Measurements from ENCODE around the gene MELTF.
A peak's percentile ranks its signal among the peaks of the same experiment; 100 is the strongest.

MELTF gene

GRCh38 chr3:196971094-196971698, 58.4 kb downstream of the MELTF start:
- Histone ChIP-seq H3K9me3 (ENCODE audit: control insufficient read depth, insufficient read depth, low read depth, low read length) (peaks cover 13% of the 10 kb centered on the region), H3K9ac (ENCODE audit: low read length) (no peak overlapping the region), H3K4me1 (ENCODE audit: control insufficient read depth, insufficient read depth, low read length) (no peaks in the 10 kb centered on the region), H3K4me3 (ENCODE audit: low read depth, low read length) (no peak overlapping the region), H3K27me3 (ENCODE audit: control insufficient read depth, insufficient read depth, low read length) (peaks cover 54% of the 10 kb centered on the region), H3K36me3 (ENCODE audit: control insufficient read depth, insufficient read depth, low read length) (no peaks in the 10 kb centered on the region), H3K27ac (ENCODE audit: low read depth, low read length) (no peak overlapping the region)

- H3K27ac ChIP-seq (ENCODE audit: low read depth, low read length), result no peak overlapping the region
- no peaks in the 10 kb centered on the region for H3K36me3 ChIP-seq (ENCODE audit: control insufficient read depth, insufficient read depth, low read length)
- no peak overlapping the region for H3K9ac ChIP-seq (ENCODE audit: low read length)
- peaks cover 13% of the 10 kb centered on the region for H3K9me3 ChIP-seq (ENCODE audit: control insufficient read depth, insufficient read depth, low read depth, low read length)
- H3K27me3 ChIP-seq (ENCODE audit: control insufficient read depth, insufficient read depth, low read length), result peaks cover 60% of the 10 kb centered on the region
- no peak overlapping the region for H3K4me3 ChIP-seq (ENCODE audit: low read depth, low read length)
- H3K4me1 ChIP-seq (ENCODE audit: control insufficient read depth, insufficient read depth, low read length), result no peaks in the 10 kb centered on the region
These were observed 59.0 kb downstream of the MELTF start for GRCh38 chr3:196970547-196971093.

- Histone ChIP-seq H3K9me3 (ENCODE audit: control insufficient read depth, insufficient read depth, low read depth, low read length) (peaks cover 13% of the 10 kb centered on the region), H3K9ac (ENCODE audit: low read length) (no peak overlapping the region), H3K27me3 (ENCODE audit: control insufficient read depth, insufficient read depth, low read length) (peaks cover 67% of the 10 kb centered on the region), H3K4me3 (ENCODE audit: low read depth, low read length) (peak overlapping the region; percentile 67), H3K27ac (ENCODE audit: low read depth, low read length) (no peak overlapping the region), H3K36me3 (ENCODE audit: control insufficient read depth, insufficient read depth, low read length) (no peaks in the 10 kb centered on the region), H3K4me1 (ENCODE audit: control insufficient read depth, insufficient read depth, low read length) (no peaks in the 10 kb centered on the region)
These were observed 59.7 kb downstream of the MELTF start for GRCh38 chr3:196969660-196970546.

- H3K9me3 ChIP-seq (ENCODE audit: control insufficient read depth, insufficient read depth, low read depth, low read length), result peaks cover 13% of the 10 kb centered on the region
- peak overlapping the region; percentile 67 for H3K4me3 ChIP-seq (ENCODE audit: low read depth, low read length)
- no peak overlapping the region for H3K27ac ChIP-seq (ENCODE audit: low read depth, low read length)
- no peaks in the 10 kb centered on the region for H3K36me3 ChIP-seq (ENCODE audit: control insufficient read depth, insufficient read depth, low read length)
- H3K27me3 ChIP-seq (ENCODE audit: control insufficient read depth, insufficient read depth, low read length), result peaks cover 71% of the 10 kb centered on the region
- no peaks in the 10 kb centered on the region for H3K4me1 ChIP-seq (ENCODE audit: control insufficient read depth, insufficient read depth, low read length)
- H3K9ac ChIP-seq (ENCODE audit: low read length), result no peak overlapping the region
These were observed 60.4 kb downstream of the MELTF start for GRCh38 chr3:196969134-196969659.

- peaks cover 74% of the 10 kb centered on the region for H3K27me3 ChIP-seq (ENCODE audit: control insufficient read depth, insufficient read depth, low read length)
- H3K9me3 ChIP-seq (ENCODE audit: control insufficient read depth, insufficient read depth, low read depth, low read length), result peaks cover 13% of the 10 kb centered on the region
- peak within 1 kb of the TSS; percentile 23 for H3K9ac ChIP-seq (ENCODE audit: low read length)
- no peaks in the 10 kb centered on the region for H3K4me1 ChIP-seq (ENCODE audit: control insufficient read depth, insufficient read depth, low read length)
- H3K4me3 ChIP-seq (ENCODE audit: low read depth, low read length), result peak within 1 kb of the TSS; percentile 67
- no peak within 1 kb of the TSS for H3K27ac ChIP-seq (ENCODE audit: low read depth, low read length)
- no peaks in the 10 kb centered on the region for H3K36me3 ChIP-seq (ENCODE audit: control insufficient read depth, insufficient read depth, low read length)
These were observed 61.1 kb downstream of the MELTF start, which contains the start of gene PIGZ for GRCh38 chr3:196968233-196969133. Gene PIGZ (minus strand): TSS chr3:196968833. CDS start chr3:196952031, 16,802 bp downstream.

GRCh38 chr3:196967412-196968232, 62.0 kb downstream of the MELTF start:
- Histone ChIP-seq H3K4me3 (ENCODE audit: low read depth, low read length) (peak overlapping the region; percentile 23; the same call in 1 of the 2 replicates), H3K36me3 (ENCODE audit: control insufficient read depth, insufficient read depth, low read length) (no peaks in the 10 kb centered on the region), H3K9me3 (ENCODE audit: control insufficient read depth, insufficient read depth, low read depth, low read length) (peaks cover 10% of the 10 kb centered on the region), H3K27ac (ENCODE audit: low read depth, low read length) (no peak overlapping the region), H3K27me3 (ENCODE audit: control insufficient read depth, insufficient read depth, low read length) (peaks cover 75% of the 10 kb centered on the region), H3K4me1 (ENCODE audit: control insufficient read depth, insufficient read depth, low read length) (no peaks in the 10 kb centered on the region), H3K9ac (ENCODE audit: low read length) (no peak overlapping the region)

GRCh38 chr3:196966526-196967401, 62.9 kb downstream of the MELTF start:
- H3K4me3 ChIP-seq (ENCODE audit: low read depth, low read length), result peak overlapping the region; percentile 35; the same call in 1 of the 2 replicates

GRCh38 chr3:196965804-196966173, 63.8 kb downstream of the MELTF start:
- Histone ChIP-seq H3K27ac (ENCODE audit: low read depth, low read length) (no peak overlapping the region), H3K36me3 (ENCODE audit: control insufficient read depth, insufficient read depth, low read length) (no peaks in the 10 kb centered on the region), H3K9me3 (ENCODE audit: control insufficient read depth, insufficient read depth, low read depth, low read length) (no peaks in the 10 kb centered on the region), H3K27me3 (ENCODE audit: control insufficient read depth, insufficient read depth, low read length) (peaks cover 71% of the 10 kb centered on the region), H3K9ac (ENCODE audit: low read length) (no peak overlapping the region), H3K4me1 (ENCODE audit: control insufficient read depth, insufficient read depth, low read length) (no peaks in the 10 kb centered on the region), H3K4me3 (ENCODE audit: low read depth, low read length) (no peak overlapping the region)

More at GRCh38 chr3:196966526-196967401, 62.9 kb downstream of the MELTF start:
- H3K27ac ChIP-seq (ENCODE audit: low read depth, low read length), result no peak overlapping the region
- no peak overlapping the region for H3K9ac ChIP-seq (ENCODE audit: low read length)
- H3K27me3 ChIP-seq (ENCODE audit: control insufficient read depth, insufficient read depth, low read length), result peaks cover 75% of the 10 kb centered on the region
- peaks cover 5% of the 10 kb centered on the region for H3K9me3 ChIP-seq (ENCODE audit: control insufficient read depth, insufficient read depth, low read depth, low read length)
- no peaks in the 10 kb centered on the region for H3K4me1 ChIP-seq (ENCODE audit: control insufficient read depth, insufficient read depth, low read length)
- H3K36me3 ChIP-seq (ENCODE audit: control insufficient read depth, insufficient read depth, low read length), result no peaks in the 10 kb centered on the region

- H3K4me1 ChIP-seq (ENCODE audit: control insufficient read depth, insufficient read depth, low read length), result no peaks in the 10 kb centered on the region
- H3K4me3 ChIP-seq (ENCODE audit: low read depth, low read length), result no peak overlapping the region
- peaks cover 66% of the 10 kb centered on the region for H3K27me3 ChIP-seq (ENCODE audit: control insufficient read depth, insufficient read depth, low read length)
- H3K9ac ChIP-seq (ENCODE audit: low read length), result no peak overlapping the region
- no peaks in the 10 kb centered on the region for H3K9me3 ChIP-seq (ENCODE audit: control insufficient read depth, insufficient read depth, low read depth, low read length)
- H3K27ac ChIP-seq (ENCODE audit: low read depth, low read length), result no peak overlapping the region
- H3K36me3 ChIP-seq (ENCODE audit: control insufficient read depth, insufficient read depth, low read length), result no peaks in the 10 kb centered on the region
These were observed 64.4 kb downstream of the MELTF start for GRCh38 chr3:196965112-196965803.

All from HUES6 (cell line).